ENCODE results near the gene MYBPC3.

The MYBPC3 gene

GRCh38 chr11:47378010-47378835, 25.7 kb upstream of the MYBPC3 start, which contains the start of gene SPI1:
Gene SPI1, minus strand, starts transcription at chr11:47378547. Its CDS starts 194 bp downstream, at chr11:47378353.
- H3K27me3 ChIP-seq (ENCODE audit: insufficient read depth, low read length, poor library complexity), result no peaks in the 10 kb centered on the region
- H3K9ac ChIP-seq (ENCODE audit: low read depth, low read length), result no peak within 1 kb of the TSS
- H4K20me1 ChIP-seq (ENCODE audit: insufficient read depth, low read length), result no peaks in the 10 kb centered on the region
- DNase-seq (no peak), ATAC-seq (ENCODE audit: insufficient read depth, low read depth) (no peak)
- H3K27ac ChIP-seq (ENCODE audit: low read length), result no peak within 1 kb of the TSS
- TF ChIP-seq EZH2 (IDR thresholded peaks at IDR 0.05; ENCODE audit: borderline replicate concordance, low read depth, low read length, severe bottlenecking), result no peak
- no peak for TF ChIP-seq CTCF (IDR thresholded peaks at IDR 0.05; ENCODE audit: borderline replicate concordance, extremely low read depth, low read length, poor library complexity, severe bottlenecking)
- no peak within 1 kb of the TSS for H3K4me2 ChIP-seq (ENCODE audit: insufficient read depth, low read length)
- no peaks in the 10 kb centered on the region for H3K4me1 ChIP-seq (ENCODE audit: insufficient read depth, low read length)
- no peak within 1 kb of the TSS for H2AFZ ChIP-seq (ENCODE audit: low read depth, low read length)
- H3K9me3 ChIP-seq (ENCODE audit: insufficient read depth, low read length, severe bottlenecking), result no peaks in the 10 kb centered on the region
- H3K79me2 ChIP-seq (ENCODE audit: insufficient read depth, low read length), result no peaks in the 10 kb centered on the region
- H3K4me3 ChIP-seq (ENCODE audit: low read depth in 1 of 2, low read length in 2 of 2), result no peak within 1 kb of the TSS
- no peaks in the 10 kb centered on the region for H3K36me3 ChIP-seq (ENCODE audit: insufficient read depth, low read length)

- H3K9me3 ChIP-seq (ENCODE audit: insufficient read depth, low read length, severe bottlenecking), result no peaks in the 10 kb centered on the region
- no peak overlapping the region for H3K27ac ChIP-seq (ENCODE audit: low read length)
- no peaks in the 10 kb centered on the region for H3K79me2 ChIP-seq (ENCODE audit: insufficient read depth, low read length)
- DNase-seq (no peak), ATAC-seq (ENCODE audit: insufficient read depth, low read depth) (no peak)
- no peaks in the 10 kb centered on the region for H3K27me3 ChIP-seq (ENCODE audit: insufficient read depth, low read length, poor library complexity)
- no peak overlapping the region for H2AFZ ChIP-seq (ENCODE audit: low read depth, low read length)
- no peak overlapping the region for H3K9ac ChIP-seq (ENCODE audit: low read depth, low read length)
- no peak overlapping the region for H3K4me2 ChIP-seq (ENCODE audit: insufficient read depth, low read length)
- no peaks in the 10 kb centered on the region for H4K20me1 ChIP-seq (ENCODE audit: insufficient read depth, low read length)
- TF ChIP-seq CTCF (IDR thresholded peaks at IDR 0.05; ENCODE audit: borderline replicate concordance, extremely low read depth, low read length, poor library complexity, severe bottlenecking), result no peak
- no peak for TF ChIP-seq EZH2 (IDR thresholded peaks at IDR 0.05; ENCODE audit: borderline replicate concordance, low read depth, low read length, severe bottlenecking)
- no peaks in the 10 kb centered on the region for H3K4me1 ChIP-seq (ENCODE audit: insufficient read depth, low read length)
- H3K36me3 ChIP-seq (ENCODE audit: insufficient read depth, low read length), result no peaks in the 10 kb centered on the region
- no peak overlapping the region for H3K4me3 ChIP-seq (ENCODE audit: low read depth in 1 of 2, low read length in 2 of 2)
Observed at GRCh38 chr11:47377571-47378009, 25.1 kb upstream of the MYBPC3 start.

GRCh38 chr11:47376525-47377371, 24.2 kb upstream of the MYBPC3 start:
- Histone ChIP-seq H2AFZ (ENCODE audit: low read depth, low read length) (no peak overlapping the region), H3K4me3 (ENCODE audit: low read depth in 1 of 2, low read length in 2 of 2) (no peak overlapping the region), H3K27me3 (ENCODE audit: insufficient read depth, low read length, poor library complexity) (no peaks in the 10 kb centered on the region), H3K79me2 (ENCODE audit: insufficient read depth, low read length) (no peaks in the 10 kb centered on the region), H3K9ac (ENCODE audit: low read depth, low read length) (no peak overlapping the region), H4K20me1 (ENCODE audit: insufficient read depth, low read length) (no peaks in the 10 kb centered on the region), H3K36me3 (ENCODE audit: insufficient read depth, low read length) (no peaks in the 10 kb centered on the region), H3K27ac (ENCODE audit: low read length) (no peak overlapping the region), H3K4me1 (ENCODE audit: insufficient read depth, low read length) (no peaks in the 10 kb centered on the region), H3K4me2 (ENCODE audit: insufficient read depth, low read length) (no peak overlapping the region), H3K9me3 (ENCODE audit: insufficient read depth, low read length, severe bottlenecking) (no peaks in the 10 kb centered on the region)
- no peak for DNase-seq
- no peak for ATAC-seq (ENCODE audit: insufficient read depth, low read depth)
- TF ChIP-seq EZH2 (IDR thresholded peaks at IDR 0.05; ENCODE audit: borderline replicate concordance, low read depth, low read length, severe bottlenecking) (no peak), CTCF (IDR thresholded peaks at IDR 0.05; ENCODE audit: borderline replicate concordance, extremely low read depth, low read length, poor library complexity, severe bottlenecking) (no peak)

Data from DND-41 (cell line).